GM23338 (cell line): ENCODE results near the gene NEK7. TPM values are rescaled to one million over a fixed set of nuclear protein-coding genes. Genes with fewer than 3 reads are reported as not detected.

Source experiments
- ATAC-seq: fragments of 200-7000 bp; cut with Tn5 transposase; 3 replicates; pipeline ENCODE4 v1.9.1; 2020
- DNase-seq: peaks from one replicate; pipeline ENCODE4 v3.0.0-alpha.2; 2015; ENCODE audit warnings: low spot score
- H2AFZ ChIP-seq: fragments of 200-600 bp; sonication (generic); 2 replicates; pipeline ENCODE4 v1.8.0; 2016; ENCODE audit warnings: antibody characterized with exemption, mild to moderate bottlenecking, moderate library complexity
- H3F3A ChIP-seq: fragments of 200-600 bp; sonication (generic); replicated peaks from 2 replicates; pipeline ENCODE4 v1.8.0; 2017; ENCODE audit warnings: antibody characterized with exemption, mixed run types, low read depth
- H3K27ac ChIP-seq: fragments of 200-600 bp; sonication (generic); 2 replicates; pipeline ENCODE4 v1.6.1; 2016; ENCODE audit warnings: low read depth
- H3K27me3 ChIP-seq: fragments of 200-600 bp; sonication (generic); 2 replicates; pipeline ENCODE4 v1.8.0; 2016; ENCODE audit warnings: mild to moderate bottlenecking, mixed run types, moderate library complexity; ENCODE audit not compliant: insufficient read depth
- H3K36me3 ChIP-seq: fragments of 200-600 bp; sonication (generic); 2 replicates; pipeline ENCODE4 v1.8.0; 2016; ENCODE audit warnings: mild to moderate bottlenecking; ENCODE audit not compliant: insufficient read depth
- H3K4me1 ChIP-seq: fragments of 200-600 bp; sonication (generic); 2 replicates; pipeline ENCODE4 v1.8.0; 2016; ENCODE audit warnings: mild to moderate bottlenecking, moderate library complexity; ENCODE audit not compliant: insufficient read depth
- H3K4me2 ChIP-seq: fragments of 200-600 bp; sonication (generic); 2 replicates; pipeline ENCODE4 v1.7.1; 2017; ENCODE audit warnings: mixed run types
- H3K4me3 ChIP-seq: fragments of 200-600 bp; sonication (generic); 2 replicates; pipeline ENCODE4 v1.6.1; 2016; ENCODE audit warnings: mixed run types
- H3K79me2 ChIP-seq: fragments of 200-600 bp; sonication (generic); replicated peaks from 2 replicates; pipeline ENCODE4 v1.8.0; 2017; ENCODE audit warnings: mild to moderate bottlenecking; ENCODE audit not compliant: insufficient read depth
- H3K9me2 ChIP-seq: fragments of 200-600 bp; sonication (generic); 2 replicates; pipeline ENCODE4 v1.8.0; 2017; ENCODE audit not compliant: insufficient read depth
- H4K20me1 ChIP-seq: fragments of 200-600 bp; sonication (generic); replicated peaks from 2 replicates; pipeline ENCODE4 v1.8.0; 2017; ENCODE audit warnings: mild to moderate bottlenecking; ENCODE audit not compliant: insufficient read depth
- H3K27ac Mint-ChIP-seq: 2 replicates; pipeline ENCODE4 v1.8.0; 2020; ENCODE audit warnings: inconsistent platforms, mild to moderate bottlenecking, moderate library complexity, mixed read lengths
- H3K27me3 Mint-ChIP-seq: 3 replicates; pipeline ENCODE4 v1.8.0; 2022; ENCODE audit warnings: low read depth, mild to moderate bottlenecking, moderate library complexity, mixed read lengths, inconsistent platforms; ENCODE audit not compliant: insufficient read depth, poor library complexity
- H3K36me3 Mint-ChIP-seq: 3 replicates; pipeline ENCODE4 v1.8.0; 2021; ENCODE audit warnings: low read depth, mild to moderate bottlenecking, inconsistent platforms, moderate library complexity, mixed read lengths
- H3K4me1 Mint-ChIP-seq: 3 replicates; pipeline ENCODE4 v1.8.0; 2020; ENCODE audit warnings: mild to moderate bottlenecking, inconsistent platforms, mixed read lengths
- H3K4me3 Mint-ChIP-seq: 3 replicates; pipeline ENCODE4 v1.8.0; 2021; ENCODE audit warnings: moderate library complexity, mild to moderate bottlenecking, inconsistent platforms, mixed read lengths
- H3K9me3 Mint-ChIP-seq: 3 replicates; pipeline ENCODE4 v1.8.0; 2020; ENCODE audit warnings: moderate library complexity, mild to moderate bottlenecking, inconsistent platforms, mixed read lengths
- CREB1 ChIP-seq: fragments of 250-450 bp; sonication (Bioruptor Pico); IDR thresholded peaks from 2 replicates; pipeline ENCODE4 v1.5.0; 2020; ENCODE audit warnings: low read depth, mild to moderate bottlenecking, moderate library complexity
- EZH2 ChIP-seq: fragments of 200-600 bp; sonication (generic); IDR thresholded peaks from one replicate; pipeline ENCODE4 v1.8.0; 2017; ENCODE audit warnings: antibody characterized with exemption, mild to moderate bottlenecking, low read depth; ENCODE audit not compliant: unreplicated experiment
- EZH2phosphoT487 ChIP-seq: fragments of 200-600 bp; sonication (generic); IDR thresholded peaks from one replicate; pipeline ENCODE4 v1.8.1; 2018; ENCODE audit warnings: antibody characterized with exemption; ENCODE audit not compliant: unreplicated experiment
- JUNB ChIP-seq: IDR thresholded peaks from one replicate; pipeline ENCODE4 v1.6.1; 2016; ENCODE audit warnings: antibody characterized with exemption; ENCODE audit not compliant: unreplicated experiment
- NANOG ChIP-seq: IDR thresholded peaks from 2 replicates; pipeline ENCODE4 v1.6.1; 2016; ENCODE audit warnings: antibody characterized with exemption, borderline replicate concordance
- STAT1 ChIP-seq: IDR thresholded peaks from one replicate; pipeline ENCODE4 v1.6.1; 2016; ENCODE audit warnings: antibody characterized with exemption; ENCODE audit not compliant: unreplicated experiment
- ZNF114 ChIP-seq: fragments of 250-450 bp; sonication (Bioruptor Pico); IDR thresholded peaks from 2 replicates; pipeline ENCODE4 v1.5.0; 2020; ENCODE audit warnings: mild to moderate bottlenecking, moderate library complexity
- ZNF331 ChIP-seq: fragments of 250-450 bp; sonication (Bioruptor Pico); IDR thresholded peaks from 2 replicates; pipeline ENCODE4 v1.5.0; 2020; ENCODE audit warnings: low read depth, mild to moderate bottlenecking, moderate library complexity
- ZNF462 ChIP-seq: fragments of 250-450 bp; sonication (Bioruptor Pico); IDR thresholded peaks from 2 replicates; pipeline ENCODE4 v1.5.0; 2020; ENCODE audit warnings: mild to moderate bottlenecking, moderate library complexity
- polyA plus RNA-seq: library from polyadenylated mRNA; unstranded; fragments of >200 nt; fragmentation: Nextera tagmentation; extraction: Ambion mirVana; gene quantifications from 2 replicates; pipeline ENCODE4 v1.2.1, GENCODE V29; 2016
- total RNA-seq: library from RNA; depleted of rRNA; stranded (reverse); fragments of >200 nt; shearing (Covaris generic); gene quantifications from 2 replicates; pipeline ENCODE4 v1.2.3, GENCODE V29; 2014
- TF ChIP-seq, protein P1 (sequence below): IDR thresholded peaks from 2 replicates; pipeline ENCODE4 v1.6.1; 2016; ENCODE audit warnings: antibody characterized with exemption

NEK7 gene
- total and polyA plus RNA-seq, 2 experiments from 2014 or later, result 4.8 to 15.3 TPM

DNA sequence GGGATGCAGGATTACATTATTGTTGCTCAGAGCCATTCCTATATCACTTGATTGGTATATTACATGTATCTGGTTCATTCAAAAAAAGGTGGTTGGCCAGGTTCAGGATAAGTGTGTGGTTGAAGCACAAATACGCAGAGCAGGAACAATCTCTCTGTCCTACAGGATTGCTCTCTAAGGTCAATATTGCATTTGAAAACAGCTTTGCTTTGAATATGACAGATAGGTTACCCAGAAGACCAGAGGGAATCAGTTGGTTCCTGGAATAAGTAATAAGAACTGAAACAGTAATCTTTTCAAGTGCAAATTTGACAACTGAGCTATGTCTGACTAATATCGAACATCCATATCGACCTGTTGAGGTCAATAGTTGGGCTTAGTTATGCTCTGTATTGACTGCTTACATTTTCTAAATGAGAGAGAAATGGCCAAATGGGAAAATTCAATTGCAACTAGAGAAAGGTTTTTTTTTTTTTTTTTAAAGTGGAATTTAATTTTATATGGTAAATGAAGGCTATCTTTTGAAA, 206.9 kb downstream of the NEK7 start (continued):
- no peak for TF ChIP-seq ZNF462 (CRISPR knock-in tag)

- Histone ChIP-seq H3F3A (no peaks in the 10 kb centered on the region), H4K20me1 (no peaks in the 10 kb centered on the region), H3K27me3 (no peaks in the 10 kb centered on the region), H3K36me3 (no peaks in the 10 kb centered on the region), H3K27ac (no peak overlapping the region), H3K4me3 (no peak overlapping the region), H3K79me2 (no peaks in the 10 kb centered on the region), H3K4me1 (peaks cover 9% of the 10 kb centered on the region; the same call in 1 of the 2 replicates), H2AFZ (no peak overlapping the region), H3K4me2 (no peak overlapping the region), H3K9me2 (no peaks in the 10 kb centered on the region)
- peaks cover 7% of the 10 kb centered on the region; the same call in 2 of the 3 replicates for H3K36me3 Mint-ChIP-seq
- H3K27ac Mint-ChIP-seq, result no peak overlapping the region
- peaks cover 14% of the 10 kb centered on the region for H3K4me1 Mint-ChIP-seq
- no peak for ATAC-seq
- no peak overlapping the region for H3K4me3 Mint-ChIP-seq
- H3K27me3 Mint-ChIP-seq, result no peaks in the 10 kb centered on the region
- DNase-seq, result no peak
- H3K9me3 Mint-ChIP-seq, result peaks cover 10% of the 10 kb centered on the region; the same call in 2 of the 3 replicates
- TF ChIP-seq, protein P1, sequence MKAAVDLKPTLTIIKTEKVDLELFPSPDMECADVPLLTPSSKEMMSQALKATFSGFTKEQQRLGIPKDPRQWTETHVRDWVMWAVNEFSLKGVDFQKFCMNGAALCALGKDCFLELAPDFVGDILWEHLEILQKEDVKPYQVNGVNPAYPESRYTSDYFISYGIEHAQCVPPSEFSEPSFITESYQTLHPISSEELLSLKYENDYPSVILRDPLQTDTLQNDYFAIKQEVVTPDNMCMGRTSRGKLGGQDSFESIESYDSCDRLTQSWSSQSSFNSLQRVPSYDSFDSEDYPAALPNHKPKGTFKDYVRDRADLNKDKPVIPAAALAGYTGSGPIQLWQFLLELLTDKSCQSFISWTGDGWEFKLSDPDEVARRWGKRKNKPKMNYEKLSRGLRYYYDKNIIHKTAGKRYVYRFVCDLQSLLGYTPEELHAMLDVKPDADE, result no peak
- TF ChIP-seq STAT1, result no peak
- TF ChIP-seq EZH2, result no peak
- TF ChIP-seq JUNB, result no peak
- no peak for TF ChIP-seq EZH2phosphoT487
- no peak for TF ChIP-seq CREB1 (CRISPR knock-in tag)
- no peak for TF ChIP-seq NANOG
- no peak for TF ChIP-seq ZNF331
- no peak for TF ChIP-seq ZNF114
Measured at GRCh38 chr1:198364471-198364870, 207.7 kb downstream of the NEK7 start.
